Heart left ventricle (tissue), 16 donors: ENCODE data around the gene CLEC16A. TPM values are rescaled to one million over a fixed set of nuclear protein-coding genes. Genes with fewer than 3 reads are reported as not detected.

Experiments
- ATAC-seq, 4 donors: fragments of 200-7000 bp; cut with Tn5 transposase; one replicate each; pipeline ENCODE4 v1.9.1; 2020 to 2022; ENCODE audit warnings: moderate library complexity in 4 of 4, mild to moderate bottlenecking in 3 of 4, moderate number of reproducible peaks in 1 of 4
- DNase-seq, 5 donors: peaks; one replicate each; pipeline ENCODE4 v3.0.0-alpha.2; 2020
- H3K27ac ChIP-seq, 12 donors: fragments of 200-600 bp; sonication (generic) in 4 of 12; one replicate each; pipeline versions ENCODE4 v1.5.0 to v1.8.0; 2016 to 2022; ENCODE audit warnings: mild to moderate bottlenecking in 2 of 12
- H3K27me3 ChIP-seq, 9 donors: fragments of 200-600 bp; sonication (generic) in 2 of 9; one replicate each; pipeline versions ENCODE4 v1.5.1 to v1.8.0; 2016 to 2022; ENCODE audit warnings: mild to moderate bottlenecking in 3 of 9
- H3K36me3 ChIP-seq, 9 donors: fragments of 200-600 bp; sonication (generic) in 2 of 9; one replicate each; pipeline versions ENCODE4 v1.5.0 to v1.8.0; 2018 to 2022; ENCODE audit warnings: mild to moderate bottlenecking in 2 of 9
- H3K4me1 ChIP-seq, 12 donors: fragments of 200-600 bp; sonication (generic) in 4 of 12; one replicate each; pipeline versions ENCODE4 v1.5.0 to v1.8.0; 2016 to 2022; ENCODE audit warnings: mild to moderate bottlenecking in 3 of 12
- H3K4me3 ChIP-seq, 12 donors: fragments of 200-600 bp; sonication (generic) in 4 of 12; one replicate each; pipeline versions ENCODE4 v1.5.0 to v1.8.0; 2017 to 2022; ENCODE audit warnings: mild to moderate bottlenecking in 9 of 12, moderate library complexity in 4 of 12
- H3K9me3 ChIP-seq, 12 donors: fragments of 200-600 bp; sonication (generic) in 4 of 12; one replicate each; pipeline versions ENCODE4 v1.5.0 to v1.8.0; 2016 to 2022; ENCODE audit warnings: mild to moderate bottlenecking in 1 of 12
- POLR2A ChIP-seq, 2 donors: fragments of 450-650 bp; IDR thresholded peaks; one replicate each; pipeline ENCODE4 v1.6.1; 2017; ENCODE audit warnings: antibody characterized with exemption in 2 of 2, mild to moderate bottlenecking in 2 of 2, moderate library complexity in 2 of 2
- WGBS, 4 donors: extraction: QIAGEN DNeasy Blood & Tissue Kit in 2 of 4; methylation state at CpG; one replicate each; pipeline versions ENCODE4 v1.1.5 to v1.1.7; 2013 to 2018; 5-methylcytosine and 5-hydroxymethylcytosine counted together
- intact Hi-C, 10 donors: fragments of 100-400 bp; cut with DNase I; formaldehyde crosslinking; loops; one replicate each; pipeline versions ENCODE4 v1.11.1 to v1.14.2; 2022
- polyA plus RNA-seq, 2 donors: library from polyadenylated mRNA; stranded (reverse); fragments of 200-250 nt; gene quantifications; one replicate each; pipeline ENCODE4 v1.2.3, GENCODE V29; 2013
- total RNA-seq, 9 donors: library from RNA; depleted of rRNA in 2 of 9; stranded (reverse); fragments of >200 nt in 2 of 9; fragmentation: NEBNext Ultra II Directional in 3 of 9; extraction: Animal tissue kit (Norgen Biotek cat#: 25700) in 3 of 9; gene quantifications; one replicate each; pipeline versions ENCODE4 v1.1.0 to v1.2.4, GENCODE V29; 2016 to 2023
- TF ChIP-seq, protein P1 (sequence below), 12 donors: fragments of 200-600 bp; sonication (generic) in 4 of 12; IDR thresholded peaks; one replicate each; pipeline versions ENCODE4 v1.5.0 to v1.8.0; 2018 to 2022; ENCODE audit warnings: antibody characterized with exemption in 12 of 12, mild to moderate bottlenecking in 5 of 12
- donor health status: ischemic (EF 13 %, LVEDD 7.1; RV severe dilation, severe dysfunction).
- donor health status: healthy with polysubstance abuse.
- donor health status: DM: no; HTN: yes; CAD: no.
- donor health status: DM: no; HTN: no; CAD: no.
- donor health status: ischemic (EF 25% LVEDD 6.9; RV normal size, moderate dysfunction).
- donor health status: ischemic (EF 25% LVEDD 5.7; RV mildly dilated, moderate dysfunction).
- donor health status: healthy.
- donor health status: DM: yes; HTN: yes; CAD: no.
- donor health status: ischemic (EF 35%, LVEDD 5.7; RV mildly dilated, moderate dysfunction).
- donor health status: nonischemic (EF 11% LVEDD 7.7; RV severe dilation, severe dysfunction).
- donor health status: DM: yes; HTN: yes; CAD: no.
- donor health status: PGD.
- donor health status: ischemic (EF 29% LVEDD 5.4; RV normal size, mild dysfunction).
- donor health status: nonischemic (EF 23%, LVEDD 6.1; RV moderate dilation, normal function).

CLEC16A gene
- total and polyA plus RNA-seq, 11 donors, result 13.8 to 41.1 (median 23.7) TPM

DNA sequence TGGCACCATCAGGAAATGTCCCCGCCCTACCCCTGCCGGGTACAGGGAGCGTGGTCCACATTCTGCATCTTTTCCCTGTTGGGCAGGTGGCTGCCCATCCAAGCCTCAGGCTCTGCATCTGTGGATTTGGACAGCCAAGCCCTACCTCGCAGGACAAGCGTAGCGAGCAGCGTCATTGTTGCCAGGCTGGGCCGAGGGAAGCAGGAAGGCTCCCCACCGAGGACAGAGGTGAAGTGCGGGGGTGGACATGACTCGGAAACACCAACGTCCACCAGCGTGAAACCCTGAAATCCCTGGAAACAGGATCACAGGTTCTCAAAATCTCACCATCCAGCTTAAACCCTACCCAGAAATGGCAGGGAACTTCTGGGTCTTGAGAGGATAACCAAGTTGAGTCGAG, 238.0 kb downstream of the CLEC16A start:
- Histone ChIP-seq H3K27me3 (no peaks in the 10 kb centered on the region), H3K36me3 (peaks cover 0 to 31% (median 15%) of the 10 kb centered on the region in 9 donors), H3K4me3 (no peak overlapping the region), H3K4me1 (peaks cover 0 to 39% (median 0%) of the 10 kb centered on the region in 12 donors), H3K9me3 (no peaks in the 10 kb centered on the region), H3K27ac (peak overlapping the region in 1 of 12 donors; percentile 70)
- WGBS, 4 donors, result 86 to 95% (median 91%) methylated on average over 12 to 14 of the region's 14 CpGs
- DNase-seq, result no peak
- TF ChIP-seq POLR2A (IDR thresholded peaks at IDR 0.05), result no peak
- TF ChIP-seq, protein P1, sequence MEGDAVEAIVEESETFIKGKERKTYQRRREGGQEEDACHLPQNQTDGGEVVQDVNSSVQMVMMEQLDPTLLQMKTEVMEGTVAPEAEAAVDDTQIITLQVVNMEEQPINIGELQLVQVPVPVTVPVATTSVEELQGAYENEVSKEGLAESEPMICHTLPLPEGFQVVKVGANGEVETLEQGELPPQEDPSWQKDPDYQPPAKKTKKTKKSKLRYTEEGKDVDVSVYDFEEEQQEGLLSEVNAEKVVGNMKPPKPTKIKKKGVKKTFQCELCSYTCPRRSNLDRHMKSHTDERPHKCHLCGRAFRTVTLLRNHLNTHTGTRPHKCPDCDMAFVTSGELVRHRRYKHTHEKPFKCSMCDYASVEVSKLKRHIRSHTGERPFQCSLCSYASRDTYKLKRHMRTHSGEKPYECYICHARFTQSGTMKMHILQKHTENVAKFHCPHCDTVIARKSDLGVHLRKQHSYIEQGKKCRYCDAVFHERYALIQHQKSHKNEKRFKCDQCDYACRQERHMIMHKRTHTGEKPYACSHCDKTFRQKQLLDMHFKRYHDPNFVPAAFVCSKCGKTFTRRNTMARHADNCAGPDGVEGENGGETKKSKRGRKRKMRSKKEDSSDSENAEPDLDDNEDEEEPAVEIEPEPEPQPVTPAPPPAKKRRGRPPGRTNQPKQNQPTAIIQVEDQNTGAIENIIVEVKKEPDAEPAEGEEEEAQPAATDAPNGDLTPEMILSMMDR (IDR thresholded peaks at IDR 0.05), result no peak
- intact Hi-C loops, result no loop called here
- ATAC-seq, result no peak

DNA sequence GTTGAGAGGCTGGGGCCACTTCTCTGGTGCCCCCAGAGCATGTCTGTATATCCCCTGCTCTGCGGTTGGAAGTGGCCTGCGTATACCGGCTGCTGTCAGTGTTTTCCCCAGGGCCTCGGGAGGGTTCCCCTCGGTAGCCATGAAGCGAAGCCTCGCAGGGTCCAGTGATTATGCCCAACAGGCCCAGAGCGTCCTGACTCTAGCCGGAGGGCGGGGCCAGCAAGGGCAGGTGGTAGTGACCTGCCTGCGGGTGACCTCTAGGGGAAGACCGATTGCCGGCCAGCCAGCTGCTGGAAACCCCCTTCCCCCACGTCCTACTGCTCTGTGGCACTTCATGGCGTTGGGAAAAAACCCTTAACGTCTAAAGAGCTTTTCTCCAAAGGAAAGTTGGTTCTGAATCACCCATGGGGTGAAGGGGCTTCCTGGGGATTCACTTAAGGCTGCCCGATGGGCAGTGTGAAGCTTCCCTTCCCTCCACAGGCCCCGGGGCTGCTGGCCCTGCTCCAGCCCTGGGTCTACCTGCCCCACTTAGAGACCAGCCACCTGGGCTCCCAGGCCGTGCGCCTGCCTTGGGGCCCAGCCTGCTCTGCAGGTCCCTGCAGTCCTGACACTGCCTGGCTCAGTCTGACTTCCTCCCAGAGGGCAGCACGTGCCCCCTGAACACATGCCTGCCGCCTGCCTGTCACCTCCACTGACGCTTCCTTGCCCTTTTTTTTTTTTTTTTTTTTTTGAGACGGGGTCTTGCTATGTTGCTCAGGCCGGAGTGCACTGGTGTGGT, 238.9 kb downstream of the CLEC16A start:
- intact Hi-C loops, result no loop called here
- peaks cover 0 to 31% (median 15%) of the 10 kb centered on the region in 9 donors for H3K36me3 ChIP-seq
- H3K27ac ChIP-seq, result no peak overlapping the region
- no peak for ATAC-seq
- H3K4me1 ChIP-seq, result peaks cover 0 to 39% (median 0%) of the 10 kb centered on the region in 12 donors
- TF ChIP-seq, protein P1 (IDR thresholded peaks at IDR 0.05), result no peak
- TF ChIP-seq POLR2A (IDR thresholded peaks at IDR 0.05), result no peak
- no peak for DNase-seq
- 84 to 91% (median 89%) methylated on average over 13 to 25 of the region's 25 CpGs for WGBS, 4 donors
- H3K4me3 ChIP-seq, result no peak overlapping the region
- H3K27me3 ChIP-seq, result no peaks in the 10 kb centered on the region
- H3K9me3 ChIP-seq, result no peaks in the 10 kb centered on the region

DNA sequence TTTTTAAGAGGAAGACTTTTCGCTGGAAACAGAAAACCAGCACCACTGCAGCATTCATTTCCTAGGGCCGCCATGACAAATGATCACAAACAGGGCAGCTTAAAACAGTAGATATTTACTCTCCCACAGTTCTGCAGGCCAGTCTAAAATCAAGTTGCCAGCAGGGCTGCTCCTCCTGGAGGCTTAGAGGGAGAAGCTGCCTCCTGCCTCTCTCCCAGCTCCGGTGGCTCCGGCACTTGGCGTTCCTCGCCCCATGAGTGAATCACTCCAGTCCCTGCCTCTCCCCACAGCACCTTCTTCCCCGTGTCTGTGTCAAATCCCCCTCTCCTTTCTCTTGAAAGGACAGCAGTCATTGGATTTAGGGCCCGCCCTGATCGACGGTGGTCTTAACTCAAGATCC, 239.6 kb downstream of the CLEC16A start:
- no peak overlapping the region for H3K27ac ChIP-seq
- intact Hi-C loops, result no loop called here
- peaks cover 0 to 25% (median 9%) of the 10 kb centered on the region in 9 donors for H3K36me3 ChIP-seq
- ATAC-seq, result no peak
- TF ChIP-seq POLR2A (IDR thresholded peaks at IDR 0.05), result no peak
- TF ChIP-seq, protein P1 (IDR thresholded peaks at IDR 0.05), result no peak
- H3K4me1 ChIP-seq, result peaks cover 0 to 39% (median 0%) of the 10 kb centered on the region in 12 donors
- H3K27me3 ChIP-seq, result no peaks in the 10 kb centered on the region
- H3K9me3 ChIP-seq, result no peaks in the 10 kb centered on the region
- H3K4me3 ChIP-seq, result no peak overlapping the region
- DNase-seq, result no peak
- WGBS, 4 donors, result 94 to 96% (median 94%) methylated on average over 10 of the region's 10 CpGs

DNA sequence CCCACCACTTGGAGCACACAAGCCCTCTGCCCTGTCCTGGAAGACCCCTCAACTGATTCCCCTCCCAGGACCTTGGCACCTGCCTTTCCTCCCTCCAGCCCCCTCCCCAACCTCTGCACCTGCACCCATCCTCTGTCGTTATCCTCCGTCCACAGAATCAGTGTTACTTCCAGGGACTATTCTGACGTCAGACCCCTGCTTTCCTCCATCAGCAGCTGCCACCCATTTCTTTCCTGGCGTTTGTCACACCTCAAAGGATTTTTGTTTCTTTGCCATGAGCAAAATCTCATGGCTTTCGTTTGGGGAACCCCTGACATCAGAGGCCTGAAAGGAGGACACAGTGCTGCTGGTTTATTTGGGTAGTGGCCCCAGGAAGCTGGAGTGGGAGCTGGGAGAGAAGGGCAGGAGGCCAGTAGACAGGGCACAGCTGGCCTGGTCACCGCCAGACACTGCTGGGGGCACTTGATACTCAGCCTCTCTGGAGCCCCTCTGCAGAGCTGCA, 243.2 kb downstream of the CLEC16A start:
- DNase-seq (no peak), ATAC-seq (no peak)
- H3K27ac ChIP-seq, result no peak overlapping the region
- TF ChIP-seq, protein P1 (IDR thresholded peaks at IDR 0.05), result no peak
- no peak for TF ChIP-seq POLR2A (IDR thresholded peaks at IDR 0.05)
- H3K27me3 ChIP-seq, result no peaks in the 10 kb centered on the region
- H3K36me3 ChIP-seq, result no peaks in the 10 kb centered on the region
- H3K4me3 ChIP-seq, result no peak overlapping the region
- 61 to 80% (median 72%) methylated on average over 5 to 6 of the region's 6 CpGs for WGBS, 4 donors
- intact Hi-C loops, result loop anchor here in 1 of 10 donors (2.0 kb wide), 1 partner anchor 51 kb away; no protein-coding TSS in a partner anchor
- peaks cover 0 to 14% (median 0%) of the 10 kb centered on the region in 12 donors for H3K4me1 ChIP-seq
- no peaks in the 10 kb centered on the region for H3K9me3 ChIP-seq
